ENCODE measurements around the gene PAGE4. TPM values are rescaled to one million over a fixed set of nuclear protein-coding genes. Genes with fewer than 3 reads are reported as not detected.

Gene PAGE4
- total and polyA plus RNA-seq, 2 of the 13 experiments (the other 11 are each of a cell fraction or from before 2014, with no cell fraction given), result 1.1 TPM; not detected in 1

DNA sequence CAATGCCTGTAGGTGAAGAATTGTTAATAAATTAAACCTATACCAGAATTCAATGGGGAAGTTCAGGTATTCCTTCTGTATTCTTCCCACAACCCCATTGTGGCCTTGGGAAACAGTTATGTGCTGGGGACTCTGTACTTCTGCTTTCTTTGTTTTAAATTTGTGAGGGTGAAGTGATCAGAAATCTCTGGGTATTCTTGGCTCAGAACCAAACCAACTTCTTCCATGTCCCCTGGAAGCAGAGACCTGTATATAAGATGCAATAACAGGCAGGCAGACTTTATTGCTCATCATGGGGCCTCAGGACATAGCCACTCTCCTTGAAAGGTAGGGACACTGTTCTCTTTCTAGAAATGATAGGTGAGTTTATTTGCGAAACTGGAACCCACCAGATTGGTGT lies 30.4 kb downstream of the PAGE4 start:
- no TSS peak for BruUV-seq (replicated peaks)
- Histone ChIP-seq H2AFZ (ENCODE audit: low read length) (no peak overlapping the region), H3K4me2 (ENCODE audit: low read depth, low read length) (no peak overlapping the region), H3K36me3 (replicated peaks in 1 of 2; ENCODE audit: control insufficient read depth in 1 of 2, insufficient read depth in 2 of 2, low read length in 2 of 2) (no peaks in the 10 kb centered on the region), H3K4me3 (replicated peaks in 1 of 3; ENCODE audit: insufficient read depth in 1 of 3, low read depth in 2 of 3, low read length in 3 of 3) (no peak overlapping the region), H3K4me1 (ENCODE audit: insufficient read depth, low read length) (peaks cover 79% of the 10 kb centered on the region), H3K27ac (ENCODE audit: extremely low read length, insufficient read depth, low read length) (no peak overlapping the region), H3K27me3 (ENCODE audit: control insufficient read depth in 1 of 2, insufficient read depth in 2 of 2, low read length in 2 of 2) (no peaks in the 10 kb centered on the region), H3K9me3 (ENCODE audit: low read length) (no peaks in the 10 kb centered on the region), H3K79me2 (ENCODE audit: insufficient read depth, low read length) (no peaks in the 10 kb centered on the region), H4K20me1 (ENCODE audit: insufficient read depth, low read length) (no peaks in the 10 kb centered on the region), H3K9ac (ENCODE audit: insufficient read depth, low read depth, low read length) (no peak overlapping the region)
- 100% methylated on average over 1 of the region's 1 CpG for WGBS (ENCODE audit: low lambda C conversion rate)
- no peak for ATAC-seq
- ChIA-PET POLR2A (no interaction called here), CTCF (ENCODE audit: low intra/inter-chr PET ratio, low total read pairs) (no interaction called here)
- TF ChIP-seq MEIS2 (CRISPR knock-in tag; IDR thresholded peaks at IDR 0.05) (no peak), ETV6 (CRISPR knock-in tag; conservative IDR thresholded peaks at IDR 0.05) (no peak), MED13 (CRISPR knock-in tag; IDR thresholded peaks at IDR 0.05) (no peak), SAP130 (CRISPR knock-in tag; IDR thresholded peaks at IDR 0.05; ENCODE audit: low read depth) (no peak), RBFOX2 (IDR thresholded peaks at IDR 0.05; ENCODE audit: low read depth, low read length) (no peak), POGZ (CRISPR knock-in tag; IDR thresholded peaks at IDR 0.05) (no peak), DMAP1 (CRISPR knock-in tag; IDR thresholded peaks at IDR 0.05) (no peak), ZBTB7B (CRISPR knock-in tag; IDR thresholded peaks at IDR 0.05) (no peak), CBFB (CRISPR knock-in tag; IDR thresholded peaks at IDR 0.05) (no peak), ZNF296 (CRISPR knock-in tag; conservative IDR thresholded peaks at IDR 0.05) (no peak)
- TF ChIP-seq, protein P1, sequence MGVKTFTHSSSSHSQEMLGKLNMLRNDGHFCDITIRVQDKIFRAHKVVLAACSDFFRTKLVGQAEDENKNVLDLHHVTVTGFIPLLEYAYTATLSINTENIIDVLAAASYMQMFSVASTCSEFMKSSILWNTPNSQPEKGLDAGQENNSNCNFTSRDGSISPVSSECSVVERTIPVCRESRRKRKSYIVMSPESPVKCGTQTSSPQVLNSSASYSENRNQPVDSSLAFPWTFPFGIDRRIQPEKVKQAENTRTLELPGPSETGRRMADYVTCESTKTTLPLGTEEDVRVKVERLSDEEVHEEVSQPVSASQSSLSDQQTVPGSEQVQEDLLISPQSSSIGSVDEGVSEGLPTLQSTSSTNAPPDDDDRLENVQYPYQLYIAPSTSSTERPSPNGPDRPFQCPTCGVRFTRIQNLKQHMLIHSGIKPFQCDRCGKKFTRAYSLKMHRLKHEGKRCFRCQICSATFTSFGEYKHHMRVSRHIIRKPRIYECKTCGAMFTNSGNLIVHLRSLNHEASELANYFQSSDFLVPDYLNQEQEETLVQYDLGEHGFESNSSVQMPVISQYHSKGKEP (CRISPR knock-in tag; IDR thresholded peaks at IDR 0.05), result no peak
- TF ChIP-seq, protein P2, sequence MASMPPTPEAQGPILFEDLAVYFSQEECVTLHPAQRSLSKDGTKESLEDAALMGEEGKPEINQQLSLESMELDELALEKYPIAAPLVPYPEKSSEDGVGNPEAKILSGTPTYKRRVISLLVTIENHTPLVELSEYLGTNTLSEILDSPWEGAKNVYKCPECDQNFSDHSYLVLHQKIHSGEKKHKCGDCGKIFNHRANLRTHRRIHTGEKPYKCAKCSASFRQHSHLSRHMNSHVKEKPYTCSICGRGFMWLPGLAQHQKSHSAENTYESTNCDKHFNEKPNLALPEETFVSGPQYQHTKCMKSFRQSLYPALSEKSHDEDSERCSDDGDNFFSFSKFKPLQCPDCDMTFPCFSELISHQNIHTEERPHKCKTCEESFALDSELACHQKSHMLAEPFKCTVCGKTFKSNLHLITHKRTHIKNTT (CRISPR knock-in tag; IDR thresholded peaks at IDR 0.05), result no peak
- DNase-seq (ENCODE audit: low spot score), result no peak
- no peak for FAIRE-seq
- intact Hi-C loops (cut with micrococcal nuclease; ENCODE audit: unreplicated experiment) (no loop called here), in situ Hi-C loops (cut with HindIII; ENCODE audit: extremely low pct_ligation_motif_present, low pct_unique_long_range_greater_than_20kb) (no loop called here)
